Activated naive CD8-positive, alpha-beta T cell treated with anti-CD3 and anti-CD28 coated beads, Interleukin-2, amount 10 ng/mL, durations not matched to agents 7 days and 5 days (primary cell): ENCODE results near the gene SH3PXD2B. TPM values are rescaled to one million over a fixed set of nuclear protein-coding genes. Genes with fewer than 3 reads are reported as not detected.

ENCODE experiments used
- ATAC-seq: fragments of 150-1000 bp; cut with Tn5 transposase; one replicate; pipeline ENCODE4 v1.10.0; 2021; ENCODE audit warnings: low read depth, moderate library complexity
- POLR2A ChIA-PET: fragments of 350-600 bp; sonication (Branson Sonifier 250); formaldehyde crosslinking; loops from one replicate; lab custom pipeline; 2021; ENCODE audit warnings: antibody characterized with exemption; lab: Charles Lee
- DNase-seq: peaks from one replicate; pipeline ENCODE4 v3.0.0; 2021
- H3K27ac Mint-ChIP-seq: one replicate; pipeline ENCODE4 v1.8.0; 2022; ENCODE audit warnings: mild to moderate bottlenecking, mixed read lengths
- H3K27me3 Mint-ChIP-seq: one replicate; pipeline ENCODE4 v1.8.0; 2022; ENCODE audit warnings: mild to moderate bottlenecking, moderate library complexity, mixed read lengths
- H3K36me3 Mint-ChIP-seq: one replicate; pipeline ENCODE4 v1.8.0; 2021; ENCODE audit warnings: mild to moderate bottlenecking, mixed read lengths
- H3K4me1 Mint-ChIP-seq: one replicate; pipeline ENCODE4 v1.8.0; 2021; ENCODE audit warnings: mixed read lengths
- H3K4me3 Mint-ChIP-seq: one replicate; pipeline ENCODE4 v1.8.0; 2022; ENCODE audit warnings: mild to moderate bottlenecking, moderate library complexity, mixed read lengths
- H3K9me3 Mint-ChIP-seq: one replicate; pipeline ENCODE4 v1.8.0; 2021; ENCODE audit warnings: mixed read lengths
- total RNA-seq, 2 experiments: library from RNA; stranded (reverse); gene quantifications; one replicate each; pipeline ENCODE4 v1.2.3, GENCODE V29; 2021

Gene SH3PXD2B
- total RNA-seq, 2 experiments from 2014 or later, result 0.28 to 0.42 TPM

GRCh38 chr5:172421020-172421419 lies 33.3 kb downstream of the SH3PXD2B start:
- Mint-ChIP-seq H3K27me3 (peaks cover 2% of the 10 kb centered on the region), H3K4me3 (no peak overlapping the region), H3K36me3 (no peaks in the 10 kb centered on the region), H3K4me1 (peaks cover 1% of the 10 kb centered on the region), H3K27ac (no peak overlapping the region), H3K9me3 (no peaks in the 10 kb centered on the region)
- POLR2A ChIA-PET, result no interaction called here
- ATAC-seq, result no peak
- DNase-seq, result no peak

GRCh38 chr5:172420235-172420939 lies 33.9 kb downstream of the SH3PXD2B start:
- Mint-ChIP-seq H3K27ac (no peak overlapping the region), H3K9me3 (no peaks in the 10 kb centered on the region)
- ATAC-seq, result no peak

GRCh38 chr5:172418862-172419814 lies 35.2 kb downstream of the SH3PXD2B start:
- DNase-seq, result no peak
- POLR2A ChIA-PET, result no interaction called here
- H3K4me1 Mint-ChIP-seq, result peaks cover 1% of the 10 kb centered on the region

More at GRCh38 chr5:172420235-172420939, 33.9 kb downstream of the SH3PXD2B start:
- DNase-seq, result no peak
- no peak overlapping the region for H3K4me3 Mint-ChIP-seq
- POLR2A ChIA-PET, result no interaction called here
- peaks cover 1% of the 10 kb centered on the region for H3K4me1 Mint-ChIP-seq
- H3K27me3 Mint-ChIP-seq, result peaks cover 2% of the 10 kb centered on the region
- H3K36me3 Mint-ChIP-seq, result no peaks in the 10 kb centered on the region

GRCh38 chr5:172417983-172418630 lies 36.2 kb downstream of the SH3PXD2B start:
- no peak for DNase-seq
- no peak for ATAC-seq
- POLR2A ChIA-PET, result no interaction called here
- Mint-ChIP-seq H3K27ac (no peak overlapping the region), H3K9me3 (no peaks in the 10 kb centered on the region), H3K4me1 (peaks cover 10% of the 10 kb centered on the region), H3K36me3 (no peaks in the 10 kb centered on the region), H3K27me3 (peaks cover 2% of the 10 kb centered on the region), H3K4me3 (no peak overlapping the region)

More at GRCh38 chr5:172418862-172419814, 35.2 kb downstream of the SH3PXD2B start:
- Mint-ChIP-seq H3K27ac (no peak overlapping the region), H3K36me3 (no peaks in the 10 kb centered on the region), H3K4me3 (no peak overlapping the region), H3K9me3 (no peaks in the 10 kb centered on the region), H3K27me3 (peaks cover 2% of the 10 kb centered on the region)
- no peak for ATAC-seq

GRCh38 chr5:172417130-172417841 lies 37.0 kb downstream of the SH3PXD2B start:
- no peak overlapping the region for H3K4me3 Mint-ChIP-seq
- POLR2A ChIA-PET, result no interaction called here
- ATAC-seq, result no peak
- DNase-seq, result no peak
- no peak overlapping the region for H3K27ac Mint-ChIP-seq
- H3K9me3 Mint-ChIP-seq, result no peaks in the 10 kb centered on the region
- no peaks in the 10 kb centered on the region for H3K36me3 Mint-ChIP-seq
- H3K27me3 Mint-ChIP-seq, result peaks cover 2% of the 10 kb centered on the region
- H3K4me1 Mint-ChIP-seq, result peaks cover 17% of the 10 kb centered on the region

GRCh38 chr5:172415362-172416275 lies 38.7 kb downstream of the SH3PXD2B start:
- Mint-ChIP-seq H3K27ac (no peak overlapping the region), H3K4me3 (no peak overlapping the region), H3K4me1 (peaks cover 22% of the 10 kb centered on the region), H3K36me3 (no peaks in the 10 kb centered on the region), H3K9me3 (no peaks in the 10 kb centered on the region), H3K27me3 (peaks cover 7% of the 10 kb centered on the region)
- POLR2A ChIA-PET, result no interaction called here
- ATAC-seq, result no peak
- no peak for DNase-seq

- no peak overlapping the region for H3K4me3 Mint-ChIP-seq
- H3K9me3 Mint-ChIP-seq, result no peaks in the 10 kb centered on the region
- POLR2A ChIA-PET, result no interaction called here
- H3K27ac Mint-ChIP-seq, result no peak overlapping the region
- no peaks in the 10 kb centered on the region for H3K36me3 Mint-ChIP-seq
- no peak for DNase-seq
- H3K27me3 Mint-ChIP-seq, result peaks cover 7% of the 10 kb centered on the region
- peaks cover 21% of the 10 kb centered on the region for H3K4me1 Mint-ChIP-seq
- no peak for ATAC-seq
Observed at GRCh38 chr5:172414531-172415361, 39.6 kb downstream of the SH3PXD2B start.

- H3K4me1 Mint-ChIP-seq, result peaks cover 21% of the 10 kb centered on the region
- ATAC-seq, result no peak
- H3K9me3 Mint-ChIP-seq, result no peaks in the 10 kb centered on the region
- no peak for DNase-seq
- H3K27me3 Mint-ChIP-seq, result peaks cover 7% of the 10 kb centered on the region
- POLR2A ChIA-PET, result interaction anchor here (0.6 to 0.7 kb wide), 2 partner anchors 84 to 1476 kb away, joined by 3 read pairs; no protein-coding TSS in a partner anchor
- H3K27ac Mint-ChIP-seq, result peak overlapping the region; percentile 3
- peak overlapping the region; percentile 25 for H3K4me3 Mint-ChIP-seq
- H3K36me3 Mint-ChIP-seq, result no peaks in the 10 kb centered on the region
Observed at GRCh38 chr5:172413601-172414171, 40.6 kb downstream of the SH3PXD2B start.

GRCh38 chr5:172412724-172413286 lies 41.5 kb downstream of the SH3PXD2B start:
- peaks cover 21% of the 10 kb centered on the region for H3K4me1 Mint-ChIP-seq
- DNase-seq (peak; percentile 43), ATAC-seq (peak; percentile 56)
- peaks cover 7% of the 10 kb centered on the region for H3K27me3 Mint-ChIP-seq
- peak overlapping the region; percentile 25 for H3K4me3 Mint-ChIP-seq
- peak overlapping the region; percentile 27 for H3K27ac Mint-ChIP-seq
- POLR2A ChIA-PET, result no interaction called here
- no peaks in the 10 kb centered on the region for H3K9me3 Mint-ChIP-seq
- H3K36me3 Mint-ChIP-seq, result no peaks in the 10 kb centered on the region

GRCh38 chr5:172411484-172412072 lies 42.7 kb downstream of the SH3PXD2B start:
- peaks cover 21% of the 10 kb centered on the region for H3K4me1 Mint-ChIP-seq
- peaks cover 9% of the 10 kb centered on the region for H3K27me3 Mint-ChIP-seq
- no peak overlapping the region for H3K27ac Mint-ChIP-seq
- no peak for DNase-seq
- H3K4me3 Mint-ChIP-seq, result no peak overlapping the region
- ATAC-seq, result peak; percentile 43
- POLR2A ChIA-PET, result no interaction called here
- no peaks in the 10 kb centered on the region for H3K9me3 Mint-ChIP-seq
- H3K36me3 Mint-ChIP-seq, result no peaks in the 10 kb centered on the region
